Activated CD4-positive, alpha-beta memory T cell treated with anti-CD3 and anti-CD28 coated beads for 36 hours (primary cell): ENCODE data around the gene MAPK10. TPM values are rescaled to one million over a fixed set of nuclear protein-coding genes. Genes with fewer than 3 reads are reported as not detected.
"Not testable (repeated sequence)": the region's sequence is repeated elsewhere in the genome, so short reads cannot be mapped to it uniquely, and the experiment has no call there.

Source experiments
- CTCF ChIA-PET: fragments of 350-600 bp; sonication (Branson Sonifier 250); formaldehyde crosslinking; loops from one replicate; lab custom pipeline; 2021; ENCODE audit warnings: antibody characterized with exemption, inconsistent platforms; lab: Charles Lee
- POLR2A ChIA-PET: fragments of 350-600 bp; sonication (Branson Sonifier 250); formaldehyde crosslinking; loops from one replicate; lab custom pipeline; 2021; ENCODE audit warnings: antibody characterized with exemption; lab: Charles Lee
- DNase-seq: peaks from one replicate; pipeline ENCODE4 v3.0.0-alpha.2; 2020
- H3K27ac Mint-ChIP-seq: one replicate; pipeline ENCODE4 v1.8.0; 2021; ENCODE audit warnings: mixed read lengths
- H3K27me3 Mint-ChIP-seq: one replicate; pipeline ENCODE4 v1.8.0; 2021; ENCODE audit warnings: mixed read lengths
- H3K36me3 Mint-ChIP-seq: one replicate; pipeline ENCODE4 v1.8.0; 2021; ENCODE audit warnings: mixed read lengths
- H3K4me1 Mint-ChIP-seq: one replicate; pipeline ENCODE4 v1.8.0; 2021; ENCODE audit warnings: low read depth, mixed read lengths
- H3K4me3 Mint-ChIP-seq: one replicate; pipeline ENCODE4 v1.8.0; 2021; ENCODE audit warnings: mild to moderate bottlenecking, mixed read lengths
- H3K9me3 Mint-ChIP-seq: one replicate; pipeline ENCODE4 v1.8.0; 2021; ENCODE audit warnings: mixed read lengths
- intact Hi-C: fragments of 100-400 bp; cut with micrococcal nuclease; formaldehyde crosslinking; loops from one replicate; pipeline ENCODE4 v1.15.1; 2023
- total RNA-seq, 2 experiments: library from RNA; stranded (reverse); gene quantifications; one replicate each; pipeline ENCODE4 v1.2.3, GENCODE V29; 2021

The MAPK10 gene
- total RNA-seq, 2 experiments from 2014 or later, result not detected

- H3K4me3 Mint-ChIP-seq, result no peak overlapping the region
- POLR2A ChIA-PET, result no interaction called here
- H3K27me3 Mint-ChIP-seq, result no peaks in the 10 kb centered on the region
- intact Hi-C loops, result no loop called here
- CTCF ChIA-PET, result no interaction called here
- H3K27ac Mint-ChIP-seq, result no peak overlapping the region
- H3K9me3 Mint-ChIP-seq, result no peaks in the 10 kb centered on the region
- no peaks in the 10 kb centered on the region for H3K4me1 Mint-ChIP-seq
- DNase-seq, result no peak
- H3K36me3 Mint-ChIP-seq, result no peaks in the 10 kb centered on the region
Observed at GRCh38 chr4:86089053-86089452, 270.8 kb downstream of the MAPK10 start.

DNA sequence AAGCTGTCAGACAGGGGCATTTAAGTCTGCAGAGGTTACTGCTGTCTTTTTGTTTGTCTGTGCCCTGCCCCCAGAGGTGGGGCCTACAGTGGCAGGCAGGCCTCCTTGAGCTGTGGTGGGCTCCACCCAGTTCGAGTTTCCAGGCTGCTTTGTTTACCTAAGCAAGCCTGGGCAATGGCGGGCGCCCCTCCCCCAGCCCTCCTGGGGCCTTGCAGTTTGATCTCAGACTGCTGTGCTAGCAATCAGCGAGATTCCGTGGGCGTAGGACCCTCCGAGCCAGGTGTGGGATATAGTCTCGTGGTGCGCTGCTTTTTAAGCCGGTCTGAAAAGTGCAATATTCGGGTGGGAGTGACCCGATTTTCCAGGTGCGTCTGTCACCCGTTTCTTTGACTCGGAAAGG is 284.1 kb downstream of the MAPK10 start:
- POLR2A ChIA-PET, intact Hi-C loops, DNase-seq, H3K36me3 Mint-ChIP-seq, CTCF ChIA-PET, H3K27ac Mint-ChIP-seq, H3K9me3 Mint-ChIP-seq, H3K4me1 Mint-ChIP-seq, H3K27me3 Mint-ChIP-seq, H3K4me3 Mint-ChIP-seq: not testable (repeated sequence)

DNA sequence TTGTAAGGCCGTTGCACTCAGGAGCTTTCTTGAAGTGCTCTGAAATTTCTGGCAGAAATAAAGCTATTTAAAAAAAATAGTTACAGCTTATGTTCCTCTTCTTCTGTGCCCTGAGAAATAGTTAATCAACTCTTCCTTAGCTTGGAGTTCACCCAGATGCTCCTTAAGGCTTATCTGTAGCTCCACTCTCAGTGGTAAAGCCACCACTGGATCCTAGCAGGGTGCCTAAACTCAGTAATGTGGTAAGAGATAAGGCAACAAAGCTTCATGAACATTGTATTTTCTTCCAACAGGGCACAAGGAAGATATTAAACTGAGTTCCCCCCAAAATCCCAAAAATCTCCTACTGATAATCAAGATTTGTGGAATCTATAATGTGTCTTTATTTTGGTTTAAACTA is 299.5 kb downstream of the MAPK10 start:
- CTCF ChIA-PET, result no interaction called here
- H3K27ac Mint-ChIP-seq, result no peak overlapping the region
- DNase-seq, result no peak

DNA sequence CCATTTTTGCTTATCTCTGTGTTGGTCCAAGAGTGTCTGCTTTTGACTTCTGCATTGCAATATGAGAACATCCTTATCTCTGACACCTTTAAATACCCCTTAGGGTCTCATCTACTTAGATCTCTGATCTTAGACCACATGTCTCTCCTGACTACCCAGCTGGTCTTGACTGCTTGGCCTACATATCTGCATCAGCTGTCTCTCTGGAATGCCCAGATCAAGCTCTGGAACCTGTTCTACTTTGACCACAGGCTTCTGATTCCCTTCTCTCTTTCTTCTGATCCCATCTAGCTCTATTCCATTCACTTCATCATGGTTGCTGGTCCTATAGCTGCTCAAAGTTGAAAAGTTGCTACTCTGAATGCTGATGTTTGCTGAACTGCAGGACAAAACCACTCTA is 301.2 kb downstream of the MAPK10 start:
- H3K9me3 Mint-ChIP-seq, result no peaks in the 10 kb centered on the region
- H3K27ac Mint-ChIP-seq, result no peak overlapping the region
- intact Hi-C loops, result no loop called here
- H3K27me3 Mint-ChIP-seq, result no peaks in the 10 kb centered on the region
- CTCF ChIA-PET, result interaction anchor here (1.0 kb wide), 1 partner anchor 10 kb away, joined by 3 read pairs; no protein-coding TSS in a partner anchor
- POLR2A ChIA-PET, result no interaction called here
- H3K4me3 Mint-ChIP-seq, result no peak overlapping the region
- no peaks in the 10 kb centered on the region for H3K4me1 Mint-ChIP-seq
- no peaks in the 10 kb centered on the region for H3K36me3 Mint-ChIP-seq
- DNase-seq, result no peak

More for the DNA sequence above, 299.5 kb downstream of the MAPK10 start:
- POLR2A ChIA-PET, result no interaction called here
- no peaks in the 10 kb centered on the region for H3K36me3 Mint-ChIP-seq
- H3K9me3 Mint-ChIP-seq, result no peaks in the 10 kb centered on the region
- H3K4me3 Mint-ChIP-seq, result no peak overlapping the region
- intact Hi-C loops, result no loop called here
- H3K27me3 Mint-ChIP-seq, result no peaks in the 10 kb centered on the region
- no peaks in the 10 kb centered on the region for H3K4me1 Mint-ChIP-seq

GRCh38 chr4:86055898-86056297 is 304.0 kb downstream of the MAPK10 start:
- intact Hi-C loops, result no loop called here
- no peaks in the 10 kb centered on the region for H3K36me3 Mint-ChIP-seq
- no peaks in the 10 kb centered on the region for H3K4me1 Mint-ChIP-seq
- H3K9me3 Mint-ChIP-seq, result no peaks in the 10 kb centered on the region
- POLR2A ChIA-PET, result no interaction called here
- no peak overlapping the region for H3K4me3 Mint-ChIP-seq
- DNase-seq, result no peak
- CTCF ChIA-PET, result no interaction called here
- H3K27me3 Mint-ChIP-seq, result no peaks in the 10 kb centered on the region
- H3K27ac Mint-ChIP-seq, result no peak overlapping the region

GRCh38 chr4:86054286-86055032 is 305.4 kb downstream of the MAPK10 start:
- no peaks in the 10 kb centered on the region for H3K27me3 Mint-ChIP-seq
- H3K4me3 Mint-ChIP-seq, result no peak overlapping the region
- CTCF ChIA-PET, result no interaction called here
- intact Hi-C loops, result no loop called here
- no peak for DNase-seq
- H3K9me3 Mint-ChIP-seq, result no peaks in the 10 kb centered on the region
- H3K27ac Mint-ChIP-seq, result no peak overlapping the region
- H3K4me1 Mint-ChIP-seq, result no peaks in the 10 kb centered on the region
- POLR2A ChIA-PET, result no interaction called here
- no peaks in the 10 kb centered on the region for H3K36me3 Mint-ChIP-seq

GRCh38 chr4:86050496-86050895 is 309.4 kb downstream of the MAPK10 start:
- CTCF ChIA-PET, result no interaction called here
- DNase-seq, result no peak

DNA sequence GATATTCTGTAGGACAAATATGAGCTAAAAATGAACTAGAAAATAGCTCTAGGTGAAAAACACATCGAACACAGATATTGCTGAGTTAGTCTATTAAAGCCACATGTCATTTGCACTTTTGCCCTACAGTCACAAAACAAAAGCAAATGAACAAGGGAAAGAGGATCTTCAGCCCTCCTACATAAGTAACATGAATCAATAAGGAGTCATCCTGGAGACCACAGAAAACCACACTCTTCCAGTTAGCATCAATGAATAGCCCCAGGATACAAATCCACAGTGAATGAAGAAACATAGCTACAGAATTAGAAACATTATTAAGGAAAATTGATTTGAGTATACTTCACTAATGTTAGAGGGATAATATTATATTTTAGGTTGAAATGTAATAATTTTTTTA is 311.4 kb downstream of the MAPK10 start:
- ChIA-PET POLR2A (no interaction called here), CTCF (interaction anchor here (0.9 kb wide), 1 partner anchor 10 kb away, joined by 3 read pairs; no protein-coding TSS in a partner anchor)
- H3K4me1 Mint-ChIP-seq, result no peaks in the 10 kb centered on the region
- DNase-seq, result no peak
- H3K36me3 Mint-ChIP-seq, result no peaks in the 10 kb centered on the region
- H3K4me3 Mint-ChIP-seq, result no peak overlapping the region
- no peaks in the 10 kb centered on the region for H3K27me3 Mint-ChIP-seq
- intact Hi-C loops, result no loop called here
- no peak overlapping the region for H3K27ac Mint-ChIP-seq
- H3K9me3 Mint-ChIP-seq, result no peaks in the 10 kb centered on the region

More at GRCh38 chr4:86050496-86050895, 309.4 kb downstream of the MAPK10 start:
- Mint-ChIP-seq H3K4me3 (no peak overlapping the region), H3K9me3 (no peaks in the 10 kb centered on the region), H3K4me1 (no peaks in the 10 kb centered on the region), H3K36me3 (no peaks in the 10 kb centered on the region), H3K27ac (no peak overlapping the region), H3K27me3 (no peaks in the 10 kb centered on the region)
- intact Hi-C loops, result no loop called here
- POLR2A ChIA-PET, result no interaction called here

- Mint-ChIP-seq H3K4me1 (no peaks in the 10 kb centered on the region), H3K36me3 (no peaks in the 10 kb centered on the region), H3K27ac (no peak overlapping the region), H3K27me3 (no peaks in the 10 kb centered on the region), H3K4me3 (no peak overlapping the region), H3K9me3 (no peaks in the 10 kb centered on the region)
- no peak for DNase-seq
- ChIA-PET POLR2A (no interaction called here), CTCF (interaction anchor here (0.6 to 1.8 kb wide), 3 partner anchors 14 to 960 kb away, joined by 3 to 7 read pairs (median 6); no protein-coding TSS in a partner anchor)
- intact Hi-C loops, result loop anchor here (5.0 kb wide), 2 partner anchors 897 to 962 kb away; no protein-coding TSS in a partner anchor
Observed at GRCh38 chr4:86044593-86044985, 315.3 kb downstream of the MAPK10 start.

DNA sequence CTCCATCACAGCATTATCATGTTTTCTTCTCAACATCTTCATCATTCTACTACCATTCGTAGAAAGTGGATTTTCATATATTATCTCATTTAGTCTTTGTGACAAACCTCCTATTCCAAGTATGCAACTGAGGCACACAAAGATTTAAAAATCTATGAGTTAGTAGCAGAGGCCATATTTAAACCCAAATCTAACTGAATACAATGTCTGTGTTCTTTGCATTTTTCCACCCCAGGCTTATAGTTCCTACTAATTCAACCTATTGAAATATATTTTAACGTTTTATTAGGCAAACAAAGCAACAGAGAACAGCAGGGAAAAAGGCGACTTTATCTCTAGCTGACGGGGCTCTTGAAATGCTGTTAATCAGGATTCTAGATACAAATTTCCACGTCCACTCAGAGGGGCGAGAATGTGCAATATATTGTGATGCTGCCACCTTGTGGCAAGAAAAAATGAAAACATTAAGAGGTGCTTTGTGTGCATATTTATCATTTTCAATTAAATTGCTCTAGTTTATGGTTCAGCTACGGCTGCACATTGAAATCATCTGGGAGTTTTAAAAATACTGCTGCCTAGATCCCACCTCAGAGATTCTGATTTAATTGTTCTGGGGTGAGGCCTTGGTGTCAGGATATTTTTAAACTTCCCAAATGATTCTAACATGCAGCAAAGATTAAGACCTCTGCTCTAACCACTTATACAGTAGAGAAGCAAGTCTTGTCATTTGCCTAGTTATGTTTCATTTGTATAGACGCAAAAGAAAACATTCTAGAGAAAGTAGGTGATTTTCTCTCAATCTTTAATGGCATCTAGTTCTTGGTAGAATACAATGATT is 315.9 kb downstream of the MAPK10 start:
- no peaks in the 10 kb centered on the region for H3K36me3 Mint-ChIP-seq
- ChIA-PET CTCF (interaction anchor here (0.6 to 1.8 kb wide), 5 partner anchors 14 to 959 kb away, joined by 3 to 7 read pairs (median 4); no protein-coding TSS in a partner anchor), POLR2A (no interaction called here)
- H3K27me3 Mint-ChIP-seq, result no peaks in the 10 kb centered on the region
- no peak overlapping the region for H3K27ac Mint-ChIP-seq
- intact Hi-C loops, result loop anchor here (5.0 kb wide), 2 partner anchors 897 to 962 kb away; no protein-coding TSS in a partner anchor
- H3K4me3 Mint-ChIP-seq, result no peak overlapping the region
- no peaks in the 10 kb centered on the region for H3K4me1 Mint-ChIP-seq
- no peaks in the 10 kb centered on the region for H3K9me3 Mint-ChIP-seq
- DNase-seq, result no peak

DNA sequence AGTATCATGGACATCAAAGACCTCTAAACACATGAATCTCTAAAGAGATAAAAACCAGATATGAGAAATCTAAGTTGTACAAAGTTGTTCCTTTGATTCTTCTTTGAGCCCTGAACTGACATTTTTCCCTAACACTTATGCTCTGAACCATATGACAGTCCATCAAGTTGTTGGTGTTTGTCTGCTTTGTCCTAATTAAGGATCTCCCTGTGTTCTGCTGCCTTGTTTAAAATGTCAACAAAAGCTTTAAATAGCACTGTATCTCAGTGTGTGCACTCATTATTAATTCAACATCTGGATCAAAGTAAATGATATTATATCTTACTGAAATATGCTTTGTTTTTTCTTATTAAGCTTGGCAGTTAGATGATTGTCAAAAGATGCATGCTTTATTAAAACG is 321.8 kb downstream of the MAPK10 start:
- H3K4me1 Mint-ChIP-seq, result no peaks in the 10 kb centered on the region
- intact Hi-C loops, result no loop called here
- H3K9me3 Mint-ChIP-seq, result no peaks in the 10 kb centered on the region
- ChIA-PET CTCF (no interaction called here), POLR2A (no interaction called here)
- H3K36me3 Mint-ChIP-seq, result no peaks in the 10 kb centered on the region
- no peak overlapping the region for H3K27ac Mint-ChIP-seq
- no peak for DNase-seq
- H3K27me3 Mint-ChIP-seq, result no peaks in the 10 kb centered on the region
- no peak overlapping the region for H3K4me3 Mint-ChIP-seq

DNA sequence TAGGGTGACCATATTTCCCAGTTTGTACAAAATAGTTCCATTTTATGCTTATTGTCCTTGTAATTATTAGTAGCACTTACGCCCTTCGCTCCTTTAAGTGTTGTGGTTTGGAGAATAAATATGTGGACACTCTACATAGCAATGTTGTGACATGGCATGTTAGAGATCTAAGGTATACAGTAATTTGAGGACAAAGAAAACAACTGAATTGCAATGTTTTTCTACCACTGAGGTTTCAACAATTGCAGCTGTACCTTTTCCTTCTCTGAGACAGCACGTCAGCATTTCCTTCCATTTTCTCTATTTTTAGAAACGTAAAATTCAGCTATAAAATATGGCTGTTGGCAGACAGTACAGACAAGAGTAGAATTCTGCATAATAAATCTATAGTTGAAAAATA is 323.1 kb downstream of the MAPK10 start:
- Mint-ChIP-seq H3K27ac (no peak overlapping the region), H3K36me3 (no peaks in the 10 kb centered on the region), H3K4me3 (no peak overlapping the region), H3K9me3 (no peaks in the 10 kb centered on the region), H3K4me1 (no peaks in the 10 kb centered on the region), H3K27me3 (no peaks in the 10 kb centered on the region)
- POLR2A ChIA-PET, result no interaction called here
- CTCF ChIA-PET, result no interaction called here
- intact Hi-C loops, result no loop called here
- DNase-seq, result no peak
